CD4-positive, alpha-beta T cell (primary cell): ENCODE data around the gene ZNF445. TPM values are rescaled to one million over a fixed set of nuclear protein-coding genes. Genes with fewer than 3 reads are reported as not detected.

Experiments used
- ATAC-seq: fragments of 200-7000 bp; cut with Tn5 transposase; one replicate; pipeline ENCODE4 v1.10.0; 2022; ENCODE audit warnings: mild to moderate bottlenecking; ENCODE audit not compliant: poor library complexity
- CTCF ChIA-PET: fragments of 350-600 bp; sonication (Branson Sonifier 250); formaldehyde crosslinking; loops from one replicate; lab custom pipeline; 2021; ENCODE audit warnings: antibody characterized with exemption, inconsistent platforms; lab: Charles Lee
- POLR2A ChIA-PET: fragments of 350-600 bp; sonication (Branson Sonifier 250); formaldehyde crosslinking; loops from one replicate; lab custom pipeline; 2021; ENCODE audit warnings: antibody characterized with exemption, inconsistent platforms; lab: Charles Lee
- DNase-seq, 14 experiments: peaks; one replicate each; pipeline ENCODE4 v3.0.0-alpha.2; 2013 to 2020; ENCODE audit warnings: mixed read lengths in 2 of 14
- H3K27ac ChIP-seq, 2 donors: one replicate each; pipeline versions ENCODE4 v1.5.1 to v1.7.0; 2013; ENCODE audit warnings: low read length in 2 of 2, low read depth in 1 of 2, mild to moderate bottlenecking in 1 of 2
- H3K27me3 ChIP-seq, 2 experiments: 1 replicate in 1 of 2; 2 replicates in 1 of 2; pipeline versions ENCODE4 v1.6.1 to v1.7.0; 2013; ENCODE audit warnings: low read length in 2 of 2, control low read depth in 1 of 2, mild to moderate bottlenecking in 1 of 2, moderate library complexity in 1 of 2; ENCODE audit not compliant: insufficient read depth in 2 of 2, control insufficient read depth in 1 of 2
- H3K36me3 ChIP-seq: one replicate; pipeline ENCODE4 v1.6.1; 2013; ENCODE audit warnings: low read length, control low read depth; ENCODE audit not compliant: insufficient read depth
- H3K4me1 ChIP-seq: one replicate; pipeline ENCODE4 v1.6.1; 2013; ENCODE audit warnings: low read length, control low read depth; ENCODE audit not compliant: insufficient read depth
- H3K4me3 ChIP-seq: one replicate; pipeline ENCODE4 v1.5.1; 2013; ENCODE audit warnings: mild to moderate bottlenecking, low read length, moderate library complexity
- H3K9me3 ChIP-seq, 2 experiments: 1 replicate in 1 of 2; 2 replicates in 1 of 2; pipeline versions ENCODE4 v1.6.1 to v1.7.0; 2013; ENCODE audit warnings: low read length in 2 of 2, mild to moderate bottlenecking in 2 of 2, control low read depth in 1 of 2, moderate library complexity in 1 of 2; ENCODE audit not compliant: control insufficient read depth in 1 of 2, insufficient read depth in 1 of 2
- H3K27ac Mint-ChIP-seq: one replicate; pipeline ENCODE4 v1.8.0; 2020; ENCODE audit warnings: mixed read lengths
- H3K27me3 Mint-ChIP-seq: one replicate; pipeline ENCODE4 v1.8.0; 2021; ENCODE audit warnings: mixed read lengths
- H3K36me3 Mint-ChIP-seq: one replicate; pipeline ENCODE4 v1.8.0; 2021; ENCODE audit warnings: low read depth, mixed read lengths
- H3K4me1 Mint-ChIP-seq: one replicate; pipeline ENCODE4 v1.8.0; 2021; ENCODE audit warnings: low read depth, mixed read lengths
- H3K4me3 Mint-ChIP-seq: one replicate; pipeline ENCODE4 v1.8.0; 2020; ENCODE audit warnings: mild to moderate bottlenecking, mixed read lengths
- H3K9me3 Mint-ChIP-seq: one replicate; pipeline ENCODE4 v1.8.0; 2020; ENCODE audit warnings: mixed read lengths
- intact Hi-C, 2 experiments: fragments of 100-400 bp; cut with DNase I in 1 of 2; cut with micrococcal nuclease in 1 of 2; formaldehyde crosslinking; loops; one replicate each; pipeline versions ENCODE4 v1.15.1 to v1.9.0; 2023 to 2025; cut with DNase I, micrococcal nuclease
- total RNA-seq, 174 experiments: library from RNA in 2 of 174; stranded (reverse) in 2 of 174; gene quantifications; one replicate each; pipeline ENCODE4 v1.2.3 and lab custom pipeline; 2021 to 2026
- TF ChIP-seq, protein P1 (sequence below): fragments of 200-600 bp; IDR thresholded peaks from one replicate; pipeline ENCODE4 v1.8.0; 2022; ENCODE audit warnings: antibody characterized with exemption, mild to moderate bottlenecking

ZNF445 gene
- total RNA-seq, 2 experiments from 2014 or later = 6.1 to 6.6 TPM

DNA sequence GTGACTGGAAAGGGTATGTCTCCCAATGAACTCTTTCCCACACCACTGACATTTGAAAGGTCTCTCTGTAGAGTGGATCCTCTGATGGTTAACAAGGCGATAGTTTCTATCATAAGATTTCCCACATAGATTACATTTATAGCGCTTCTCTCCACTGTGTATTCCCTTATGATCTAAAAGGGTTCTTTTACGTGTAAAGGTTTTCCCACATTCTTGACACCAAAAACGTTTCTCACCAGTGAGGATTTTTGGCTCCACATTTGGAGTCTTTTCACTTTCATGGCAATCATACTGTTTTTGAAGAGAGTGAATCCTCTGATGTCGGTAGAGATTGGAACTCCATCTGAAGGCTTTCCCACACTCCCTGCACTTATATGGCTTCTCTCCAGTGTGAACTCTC, 30.5 kb downstream of the ZNF445 start:
- H3K4me3 Mint-ChIP-seq = no peak overlapping the region
- TF ChIP-seq, protein P1, sequence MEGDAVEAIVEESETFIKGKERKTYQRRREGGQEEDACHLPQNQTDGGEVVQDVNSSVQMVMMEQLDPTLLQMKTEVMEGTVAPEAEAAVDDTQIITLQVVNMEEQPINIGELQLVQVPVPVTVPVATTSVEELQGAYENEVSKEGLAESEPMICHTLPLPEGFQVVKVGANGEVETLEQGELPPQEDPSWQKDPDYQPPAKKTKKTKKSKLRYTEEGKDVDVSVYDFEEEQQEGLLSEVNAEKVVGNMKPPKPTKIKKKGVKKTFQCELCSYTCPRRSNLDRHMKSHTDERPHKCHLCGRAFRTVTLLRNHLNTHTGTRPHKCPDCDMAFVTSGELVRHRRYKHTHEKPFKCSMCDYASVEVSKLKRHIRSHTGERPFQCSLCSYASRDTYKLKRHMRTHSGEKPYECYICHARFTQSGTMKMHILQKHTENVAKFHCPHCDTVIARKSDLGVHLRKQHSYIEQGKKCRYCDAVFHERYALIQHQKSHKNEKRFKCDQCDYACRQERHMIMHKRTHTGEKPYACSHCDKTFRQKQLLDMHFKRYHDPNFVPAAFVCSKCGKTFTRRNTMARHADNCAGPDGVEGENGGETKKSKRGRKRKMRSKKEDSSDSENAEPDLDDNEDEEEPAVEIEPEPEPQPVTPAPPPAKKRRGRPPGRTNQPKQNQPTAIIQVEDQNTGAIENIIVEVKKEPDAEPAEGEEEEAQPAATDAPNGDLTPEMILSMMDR = no peak
- no peak overlapping the region for H3K27ac ChIP-seq
- no peaks in the 10 kb centered on the region for H3K9me3 ChIP-seq
- H3K4me3 ChIP-seq = no peak overlapping the region
- no peaks in the 10 kb centered on the region for H3K27me3 Mint-ChIP-seq
- no peak for ATAC-seq
- no peaks in the 10 kb centered on the region for H3K27me3 ChIP-seq
- POLR2A ChIA-PET = no interaction called here
- CTCF ChIA-PET = no interaction called here
- peaks cover 15% of the 10 kb centered on the region for H3K4me1 Mint-ChIP-seq
- intact Hi-C loops = no loop called here
- H3K9me3 Mint-ChIP-seq = peaks cover 3% of the 10 kb centered on the region
- DNase-seq = no peak
- H3K4me1 ChIP-seq = peaks cover 6% of the 10 kb centered on the region
- peaks cover 80% of the 10 kb centered on the region for H3K36me3 Mint-ChIP-seq
- peak overlapping the region; percentile 17 for H3K27ac Mint-ChIP-seq
- H3K36me3 ChIP-seq = peaks cover 60% of the 10 kb centered on the region

DNA sequence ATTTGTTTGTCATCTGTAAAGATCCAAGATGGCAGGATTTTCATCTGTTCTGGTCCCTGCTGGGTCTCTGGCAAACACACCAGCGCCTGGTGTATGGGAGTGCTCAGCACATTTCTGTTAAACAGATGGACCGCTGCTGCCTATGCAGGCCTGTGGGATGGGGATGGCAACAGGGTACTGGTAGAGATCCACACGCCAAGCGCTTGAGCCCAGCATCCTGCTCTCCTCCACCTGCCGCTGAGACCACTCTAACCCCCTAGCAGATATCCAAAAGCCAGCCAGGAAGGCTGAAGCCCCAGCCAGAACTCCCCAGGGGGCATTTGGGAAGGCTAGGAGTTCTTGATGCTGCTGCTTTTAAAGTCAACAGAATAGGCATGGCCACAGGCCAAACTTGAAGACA, 31.7 kb downstream of the ZNF445 start:
- intact Hi-C loops = no loop called here
- TF ChIP-seq, protein P1 = no peak
- Mint-ChIP-seq H3K4me1 (peaks cover 23% of the 10 kb centered on the region), H3K27me3 (no peaks in the 10 kb centered on the region), H3K27ac (peak overlapping the region; percentile 10), H3K36me3 (peaks cover 72% of the 10 kb centered on the region), H3K9me3 (peaks cover 3% of the 10 kb centered on the region), H3K4me3 (no peak overlapping the region)
- peaks cover 12% of the 10 kb centered on the region for H3K4me1 ChIP-seq
- POLR2A ChIA-PET = no interaction called here
- H3K9me3 ChIP-seq = no peaks in the 10 kb centered on the region
- DNase-seq = no peak
- CTCF ChIA-PET = no interaction called here
- H3K27me3 ChIP-seq = no peaks in the 10 kb centered on the region
- peaks cover 51% of the 10 kb centered on the region for H3K36me3 ChIP-seq
- no peak for ATAC-seq
- H3K27ac ChIP-seq = no peak overlapping the region
- H3K4me3 ChIP-seq = no peak overlapping the region

DNA sequence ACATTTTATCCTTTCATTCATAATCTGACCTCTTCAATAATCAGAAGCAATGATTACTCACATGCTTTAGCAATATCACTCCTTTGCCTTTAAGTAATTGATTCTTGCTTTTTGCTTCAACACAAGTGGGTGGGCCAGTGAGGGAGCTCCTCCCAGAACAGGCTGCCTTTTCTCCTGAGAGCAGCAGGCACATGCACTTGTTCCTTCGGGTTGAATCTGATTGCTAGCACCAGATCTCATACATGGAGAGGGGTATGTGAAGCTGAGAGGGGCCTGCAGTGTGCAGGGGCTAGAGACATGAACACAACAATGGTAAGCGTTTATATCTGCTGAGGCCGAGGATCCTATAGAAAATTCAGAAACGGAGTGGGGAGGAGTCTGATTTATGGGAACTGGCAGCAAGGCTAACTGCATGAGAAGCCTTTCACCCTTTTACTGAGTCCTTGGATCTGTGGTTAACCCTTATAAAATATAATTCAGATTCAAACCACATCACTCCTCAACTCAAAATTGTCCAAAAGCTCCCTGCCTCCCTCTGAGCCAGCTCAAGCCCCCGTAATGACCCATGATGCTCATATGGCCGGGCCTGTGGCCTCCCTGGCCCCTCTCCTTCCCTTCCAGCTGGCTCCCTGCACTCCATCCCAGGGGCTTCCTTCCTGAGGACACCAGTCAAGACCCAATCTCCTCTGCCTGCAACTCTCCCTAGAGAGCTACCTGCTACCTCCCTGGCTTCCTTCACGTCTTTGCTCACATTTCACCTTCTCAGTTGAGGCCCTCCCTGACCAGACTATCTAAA, 32.4 kb downstream of the ZNF445 start:
- H3K27ac Mint-ChIP-seq = peak overlapping the region; percentile 10
- DNase-seq = no peak
- H3K4me1 ChIP-seq = peaks cover 17% of the 10 kb centered on the region
- peaks cover 30% of the 10 kb centered on the region for H3K4me1 Mint-ChIP-seq
- intact Hi-C loops = loop anchor here in 1 of 2 experiments (5.0 kb wide), 1 partner anchor 32 kb away; the partner anchor contains the start of gene ZNF445
- TF ChIP-seq, protein P1 = no peak
- ChIA-PET CTCF (no interaction called here), POLR2A (no interaction called here)
- H3K36me3 ChIP-seq = peaks cover 44% of the 10 kb centered on the region
- no peak for ATAC-seq
- H3K36me3 Mint-ChIP-seq = peaks cover 65% of the 10 kb centered on the region
- peaks cover 3% of the 10 kb centered on the region for H3K9me3 Mint-ChIP-seq
- no peak overlapping the region for H3K4me3 Mint-ChIP-seq
- no peaks in the 10 kb centered on the region for H3K9me3 ChIP-seq
- H3K27ac ChIP-seq = no peak overlapping the region
- H3K27me3 ChIP-seq = no peaks in the 10 kb centered on the region
- H3K4me3 ChIP-seq = no peak overlapping the region
- no peaks in the 10 kb centered on the region for H3K27me3 Mint-ChIP-seq
